ENCODE results near the gene ZNF668.

The ZNF668 gene

GRCh38 chr16:31061126-31061812 lies 12.8 kb downstream of the ZNF668 start:
- Histone ChIP-seq H3K4me2 (no peak overlapping the region), H3K27ac (no peak overlapping the region), H3K27me3 (no peaks in the 10 kb centered on the region), H3K9ac (no peak overlapping the region), H3K9me3 (no peaks in the 10 kb centered on the region), H4K20me1 (peaks cover 41% of the 10 kb centered on the region; the same call in 1 of the 2 replicates), H3K4me3 (no peak overlapping the region), H3K36me3 (peaks cover 75% of the 10 kb centered on the region), H3K4me1 (peaks cover 23% of the 10 kb centered on the region)
- no peak for TF ChIP-seq Cebpa-rat (IDR thresholded peaks at IDR 0.05)

- Histone ChIP-seq H3K4me2 (no peak overlapping the region), H3K36me3 (peaks cover 29% of the 10 kb centered on the region), H3K9me3 (no peaks in the 10 kb centered on the region), H4K20me1 (no peaks in the 10 kb centered on the region), H3K27ac (no peak overlapping the region), H3K27me3 (no peaks in the 10 kb centered on the region), H3K9ac (no peak overlapping the region), H3K4me3 (no peak overlapping the region), H3K4me1 (no peaks in the 10 kb centered on the region)
- no peak for TF ChIP-seq Cebpa-rat (IDR thresholded peaks at IDR 0.05)
Observed at GRCh38 chr16:31055613-31056012, 18.4 kb downstream of the ZNF668 start.

- Histone ChIP-seq H3K9ac (no peak overlapping the region), H3K4me2 (no peak overlapping the region), H3K9me3 (no peaks in the 10 kb centered on the region)
Observed at GRCh38 chr16:31052114-31052513, 21.9 kb downstream of the ZNF668 start.

GRCh38 chr16:31050280-31051030 lies 23.6 kb downstream of the ZNF668 start:
- H3K9me3 ChIP-seq: no peaks in the 10 kb centered on the region
- no peaks in the 10 kb centered on the region for H3K27me3 ChIP-seq
- no peak overlapping the region for H3K27ac ChIP-seq
- no peak overlapping the region for H3K4me2 ChIP-seq
- no peak overlapping the region for H3K9ac ChIP-seq
- no peaks in the 10 kb centered on the region for H4K20me1 ChIP-seq
- TF ChIP-seq Cebpa-rat (IDR thresholded peaks at IDR 0.05): no peak
- no peaks in the 10 kb centered on the region for H3K4me1 ChIP-seq
- no peak overlapping the region for H3K4me3 ChIP-seq
- H3K36me3 ChIP-seq: no peaks in the 10 kb centered on the region

More at GRCh38 chr16:31052114-31052513, 21.9 kb downstream of the ZNF668 start:
- H3K27ac ChIP-seq: no peak overlapping the region
- H3K36me3 ChIP-seq: no peaks in the 10 kb centered on the region; the same call in 1 of the 2 replicates
- no peaks in the 10 kb centered on the region for H4K20me1 ChIP-seq
- no peak overlapping the region for H3K4me3 ChIP-seq
- no peak for TF ChIP-seq Cebpa-rat (IDR thresholded peaks at IDR 0.05)
- no peaks in the 10 kb centered on the region for H3K4me1 ChIP-seq
- no peaks in the 10 kb centered on the region for H3K27me3 ChIP-seq

- H4K20me1 ChIP-seq: no peaks in the 10 kb centered on the region
- H3K4me1 ChIP-seq: no peaks in the 10 kb centered on the region
- no peak for TF ChIP-seq Cebpa-rat (IDR thresholded peaks at IDR 0.05)
- H3K9me3 ChIP-seq: no peaks in the 10 kb centered on the region
- no peak overlapping the region for H3K4me3 ChIP-seq
- no peaks in the 10 kb centered on the region for H3K27me3 ChIP-seq
- H3K4me2 ChIP-seq: no peak overlapping the region
- H3K36me3 ChIP-seq: peaks cover 48% of the 10 kb centered on the region
- H3K9ac ChIP-seq: no peak overlapping the region
- H3K27ac ChIP-seq: no peak overlapping the region
Observed at GRCh38 chr16:31043898-31044481, 30.1 kb downstream of the ZNF668 start.

- H3K4me2 ChIP-seq: no peak overlapping the region
- H3K4me3 ChIP-seq: no peak overlapping the region
- no peaks in the 10 kb centered on the region for H3K4me1 ChIP-seq
- no peak overlapping the region for H3K27ac ChIP-seq
- no peak overlapping the region for H3K9ac ChIP-seq
- no peaks in the 10 kb centered on the region for H3K27me3 ChIP-seq
- peaks cover 55% of the 10 kb centered on the region for H3K36me3 ChIP-seq
- H4K20me1 ChIP-seq: no peaks in the 10 kb centered on the region
- TF ChIP-seq Cebpa-rat (IDR thresholded peaks at IDR 0.05): no peak
- H3K9me3 ChIP-seq: no peaks in the 10 kb centered on the region
Observed at GRCh38 chr16:31043352-31043751, 30.7 kb downstream of the ZNF668 start.

GRCh38 chr16:31042866-31043265 lies 31.2 kb downstream of the ZNF668 start:
- Histone ChIP-seq H3K36me3 (peaks cover 59% of the 10 kb centered on the region), H4K20me1 (no peaks in the 10 kb centered on the region), H3K4me1 (no peaks in the 10 kb centered on the region), H3K9me3 (no peaks in the 10 kb centered on the region), H3K4me3 (no peak overlapping the region), H3K27ac (no peak overlapping the region), H3K9ac (no peak overlapping the region), H3K4me2 (no peak overlapping the region), H3K27me3 (no peaks in the 10 kb centered on the region)
- no peak for TF ChIP-seq Cebpa-rat (IDR thresholded peaks at IDR 0.05)

GRCh38 chr16:31038993-31039392 lies 35.0 kb downstream of the ZNF668 start:
- Histone ChIP-seq H3K4me3 (no peak overlapping the region), H3K27me3 (no peaks in the 10 kb centered on the region), H3K9me3 (no peaks in the 10 kb centered on the region), H4K20me1 (peaks cover 11% of the 10 kb centered on the region), H3K36me3 (peaks cover 84% of the 10 kb centered on the region), H3K4me2 (no peak overlapping the region), H3K4me1 (peaks cover 7% of the 10 kb centered on the region), H3K9ac (no peak overlapping the region), H3K27ac (no peak overlapping the region)
- TF ChIP-seq Cebpa-rat (IDR thresholded peaks at IDR 0.05): no peak

- Histone ChIP-seq H3K36me3 (peaks cover 62% of the 10 kb centered on the region), H4K20me1 (peaks cover 11% of the 10 kb centered on the region), H3K4me2 (no peak overlapping the region), H3K9ac (no peak overlapping the region), H3K9me3 (no peaks in the 10 kb centered on the region), H3K27ac (no peak overlapping the region), H3K4me3 (no peak overlapping the region), H3K4me1 (peaks cover 18% of the 10 kb centered on the region), H3K27me3 (no peaks in the 10 kb centered on the region)
- no peak for TF ChIP-seq Cebpa-rat (IDR thresholded peaks at IDR 0.05)
Observed at GRCh38 chr16:31036691-31037090, 37.3 kb downstream of the ZNF668 start.

Measured in BLaER1 (cell line).